PC-9 (cell line): ENCODE measurements around the gene C2orf69.

Experiments used
- EZH2 ChIP-seq: fragments of 200-600 bp; sonication (generic); IDR thresholded peaks from 2 replicates; pipeline ENCODE4 v1.8.0; 2017; ENCODE audit warnings: antibody characterized with exemption, low read depth
- TF ChIP-seq, protein P1 (sequence below): fragments of 200-600 bp; sonication (generic); conservative IDR thresholded peaks from 2 replicates; pipeline ENCODE4 v1.6.1; 2017; ENCODE audit warnings: mixed run types, antibody characterized with exemption, mild to moderate bottlenecking, moderate library complexity

DNA sequence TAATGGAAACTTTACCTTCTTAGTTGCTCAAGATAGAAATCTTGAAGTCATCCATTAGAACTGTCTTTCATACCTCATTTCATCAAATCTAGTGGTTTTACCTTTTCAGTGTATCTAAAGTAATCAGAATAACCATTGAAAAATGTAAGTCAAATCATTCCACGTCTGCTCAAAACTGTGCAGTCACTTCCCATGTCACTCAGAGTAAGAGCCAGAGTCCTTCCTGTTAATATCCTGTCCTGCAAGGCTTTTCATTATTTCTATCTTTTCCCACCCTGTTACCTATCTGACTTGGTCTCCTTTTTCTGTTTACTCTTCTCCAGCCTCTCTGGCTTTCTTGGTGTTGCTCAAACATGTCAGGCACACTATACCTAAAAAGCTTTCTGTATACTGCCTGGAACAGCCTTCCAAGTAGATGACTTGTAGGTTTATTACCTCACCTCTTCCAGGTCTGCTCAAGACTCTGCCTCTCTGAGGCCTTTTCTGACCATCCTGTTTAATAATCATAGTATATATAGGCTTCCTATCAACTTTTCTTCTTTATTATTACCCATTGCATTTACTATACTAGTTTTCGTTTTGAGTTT lies 3.4 kb downstream of the C2orf69 start:
- TF ChIP-seq, protein P1, sequence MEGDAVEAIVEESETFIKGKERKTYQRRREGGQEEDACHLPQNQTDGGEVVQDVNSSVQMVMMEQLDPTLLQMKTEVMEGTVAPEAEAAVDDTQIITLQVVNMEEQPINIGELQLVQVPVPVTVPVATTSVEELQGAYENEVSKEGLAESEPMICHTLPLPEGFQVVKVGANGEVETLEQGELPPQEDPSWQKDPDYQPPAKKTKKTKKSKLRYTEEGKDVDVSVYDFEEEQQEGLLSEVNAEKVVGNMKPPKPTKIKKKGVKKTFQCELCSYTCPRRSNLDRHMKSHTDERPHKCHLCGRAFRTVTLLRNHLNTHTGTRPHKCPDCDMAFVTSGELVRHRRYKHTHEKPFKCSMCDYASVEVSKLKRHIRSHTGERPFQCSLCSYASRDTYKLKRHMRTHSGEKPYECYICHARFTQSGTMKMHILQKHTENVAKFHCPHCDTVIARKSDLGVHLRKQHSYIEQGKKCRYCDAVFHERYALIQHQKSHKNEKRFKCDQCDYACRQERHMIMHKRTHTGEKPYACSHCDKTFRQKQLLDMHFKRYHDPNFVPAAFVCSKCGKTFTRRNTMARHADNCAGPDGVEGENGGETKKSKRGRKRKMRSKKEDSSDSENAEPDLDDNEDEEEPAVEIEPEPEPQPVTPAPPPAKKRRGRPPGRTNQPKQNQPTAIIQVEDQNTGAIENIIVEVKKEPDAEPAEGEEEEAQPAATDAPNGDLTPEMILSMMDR = no peak
- TF ChIP-seq EZH2 = no peak
